Measurements from ENCODE around the gene TTF1. TPM values are rescaled to one million over a fixed set of nuclear protein-coding genes. Genes with fewer than 3 reads are reported as not detected.

Gene TTF1
- total RNA-seq, 1 donor from 2014 or later: 18.0 TPM

GRCh38 chr9:132413926-132414325 lies 7.3 kb upstream of the TTF1 start:
- peaks cover 9% of the 10 kb centered on the region for H3K27me3 Mint-ChIP-seq (ENCODE audit: unreplicated experiment)
- DNase-seq: no peak
- no peaks in the 10 kb centered on the region for H3K36me3 Mint-ChIP-seq (ENCODE audit: unreplicated experiment)
- no peaks in the 10 kb centered on the region for H3K4me1 Mint-ChIP-seq (ENCODE audit: low read depth, unreplicated experiment)
- H3K9me3 Mint-ChIP-seq (ENCODE audit: unreplicated experiment): no peaks in the 10 kb centered on the region
- TF ChIP-seq CTCF (IDR thresholded peaks at IDR 0.05; ENCODE audit: partially characterized antibody, unreplicated experiment): no peak
- H3K4me3 Mint-ChIP-seq (ENCODE audit: unreplicated experiment): no peak overlapping the region
- H3K27ac Mint-ChIP-seq (ENCODE audit: unreplicated experiment): no peak overlapping the region

GRCh38 chr9:132412089-132412488 lies 5.4 kb upstream of the TTF1 start:
- Mint-ChIP-seq H3K27ac (ENCODE audit: unreplicated experiment) (no peak overlapping the region), H3K9me3 (ENCODE audit: unreplicated experiment) (no peaks in the 10 kb centered on the region), H3K36me3 (ENCODE audit: unreplicated experiment) (no peaks in the 10 kb centered on the region), H3K4me1 (ENCODE audit: low read depth, unreplicated experiment) (peaks cover 2% of the 10 kb centered on the region), H3K27me3 (ENCODE audit: unreplicated experiment) (peaks cover 9% of the 10 kb centered on the region), H3K4me3 (ENCODE audit: unreplicated experiment) (no peak overlapping the region)
- DNase-seq: peak; percentile 65
- TF ChIP-seq CTCF (IDR thresholded peaks at IDR 0.05; ENCODE audit: partially characterized antibody, unreplicated experiment): peak; percentile 68

GRCh38 chr9:132411091-132411508 lies 4.5 kb upstream of the TTF1 start:
- DNase-seq: peak; percentile 79
- Mint-ChIP-seq H3K4me1 (ENCODE audit: low read depth, unreplicated experiment) (peaks cover 6% of the 10 kb centered on the region), H3K9me3 (ENCODE audit: unreplicated experiment) (no peaks in the 10 kb centered on the region), H3K27ac (ENCODE audit: unreplicated experiment) (no peak overlapping the region), H3K36me3 (ENCODE audit: unreplicated experiment) (no peaks in the 10 kb centered on the region), H3K27me3 (ENCODE audit: unreplicated experiment) (peaks cover 9% of the 10 kb centered on the region), H3K4me3 (ENCODE audit: unreplicated experiment) (peak overlapping the region; percentile 59)
- peak; percentile 72 for TF ChIP-seq CTCF (IDR thresholded peaks at IDR 0.05; ENCODE audit: partially characterized antibody, unreplicated experiment)

DNA sequence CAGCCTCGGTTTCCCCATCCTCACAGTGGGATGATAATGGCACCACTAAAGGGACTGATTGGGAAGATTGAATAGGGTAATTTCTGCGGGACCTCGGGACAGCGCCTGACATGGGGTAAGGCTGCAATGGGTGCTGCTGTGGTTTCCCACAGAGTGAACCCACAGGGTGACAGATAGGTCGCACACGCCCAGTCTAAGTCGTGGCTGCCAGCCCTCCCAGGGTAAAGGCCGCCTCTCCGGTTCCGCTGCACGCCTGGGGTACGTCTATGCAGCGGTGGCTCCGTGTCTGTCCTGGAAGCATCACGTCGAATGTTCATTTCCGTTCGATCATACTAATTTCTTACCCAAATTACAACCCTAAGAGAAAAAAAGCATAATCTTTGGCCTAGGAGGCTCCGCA lies 4.0 kb upstream of the TTF1 start:
- H3K27ac Mint-ChIP-seq (ENCODE audit: unreplicated experiment): no peak overlapping the region
- H3K36me3 Mint-ChIP-seq (ENCODE audit: unreplicated experiment): no peaks in the 10 kb centered on the region
- TF ChIP-seq CTCF (IDR thresholded peaks at IDR 0.05; ENCODE audit: partially characterized antibody, unreplicated experiment): no peak
- peaks cover 10% of the 10 kb centered on the region for H3K4me1 Mint-ChIP-seq (ENCODE audit: low read depth, unreplicated experiment)
- no peak for DNase-seq
- H3K9me3 Mint-ChIP-seq (ENCODE audit: unreplicated experiment): peaks cover 1% of the 10 kb centered on the region
- H3K27me3 Mint-ChIP-seq (ENCODE audit: unreplicated experiment): peaks cover 9% of the 10 kb centered on the region
- peak overlapping the region; percentile 59 for H3K4me3 Mint-ChIP-seq (ENCODE audit: unreplicated experiment)

DNA sequence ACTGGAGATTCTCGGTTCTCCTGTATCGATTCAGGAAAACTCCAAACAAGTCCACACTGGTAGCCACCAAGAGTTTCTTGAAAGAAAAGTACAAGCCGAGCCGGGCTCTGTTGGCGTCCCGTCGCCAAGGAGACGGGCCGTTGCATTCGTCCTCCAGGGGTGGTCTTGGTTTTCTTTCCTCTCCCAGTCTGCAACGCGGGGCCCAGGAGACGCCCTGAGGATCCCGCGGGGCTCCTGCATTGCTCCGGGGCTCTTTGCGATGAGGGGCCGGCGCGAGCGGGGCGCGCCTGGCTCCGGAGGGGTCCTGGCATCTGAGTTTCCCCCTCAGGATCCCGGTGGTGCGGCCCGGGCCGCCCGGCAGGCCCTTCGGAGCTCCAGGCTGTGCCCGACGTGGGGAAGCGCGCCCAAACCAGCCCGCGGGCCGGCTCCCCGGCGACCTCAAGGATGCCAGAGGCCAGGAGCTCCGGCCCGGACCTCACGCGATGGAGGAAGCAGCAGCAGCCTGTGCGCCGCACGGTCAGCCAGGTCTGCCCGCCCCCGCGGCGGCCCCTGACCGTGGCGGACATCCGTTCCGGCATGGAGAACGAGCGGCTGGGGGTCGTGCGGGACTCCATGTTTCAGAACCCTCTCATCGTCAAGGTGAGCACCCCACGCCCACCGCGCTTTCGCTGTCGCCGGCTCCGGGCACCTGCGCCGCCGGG lies 3.3 kb upstream of the TTF1 start, which contains the start of gene CFAP77:
Gene CFAP77 (plus strand): TSS at position 384 of the 701 bp plus-strand sequence. CDS start 61 bp downstream, at position 445.
- no peak for TF ChIP-seq CTCF (IDR thresholded peaks at IDR 0.05; ENCODE audit: partially characterized antibody, unreplicated experiment)
- DNase-seq: peak; percentile 62
- Mint-ChIP-seq H3K4me1 (ENCODE audit: low read depth, unreplicated experiment) (peaks cover 13% of the 10 kb centered on the region), H3K27ac (ENCODE audit: unreplicated experiment) (no peak within 1 kb of the TSS), H3K9me3 (ENCODE audit: unreplicated experiment) (peaks cover 1% of the 10 kb centered on the region), H3K4me3 (ENCODE audit: unreplicated experiment) (peak within 1 kb of the TSS; percentile 59), H3K27me3 (ENCODE audit: unreplicated experiment) (peaks cover 9% of the 10 kb centered on the region), H3K36me3 (ENCODE audit: unreplicated experiment) (no peaks in the 10 kb centered on the region)

All from glutamatergic neuron (in vitro differentiated cells).